Activated naive CD4-positive, alpha-beta T cell treated with anti-CD3 and anti-CD28 coated beads, Interleukin-2, amount 10 ng/mL, durations not matched to agents 7 days and 5 days (primary cell): Measurements from ENCODE around the gene MTMR2.

ENCODE experiments used
- CTCF ChIA-PET: fragments of 350-600 bp; sonication (Branson Sonifier 250); formaldehyde crosslinking; loops from one replicate; lab custom pipeline; 2021; ENCODE audit warnings: antibody characterized with exemption; lab: Charles Lee
- DNase-seq: peaks from one replicate; pipeline ENCODE4 v3.0.0-alpha.2; 2020
- H3K27ac Mint-ChIP-seq: one replicate; pipeline ENCODE4 v1.8.0; 2021; ENCODE audit warnings: mild to moderate bottlenecking, moderate library complexity, mixed read lengths
- H3K27me3 Mint-ChIP-seq: one replicate; pipeline ENCODE4 v1.8.0; 2021; ENCODE audit warnings: mild to moderate bottlenecking, mixed read lengths
- H3K36me3 Mint-ChIP-seq: one replicate; pipeline ENCODE4 v1.8.0; 2021; ENCODE audit warnings: mixed read lengths
- H3K4me1 Mint-ChIP-seq: one replicate; pipeline ENCODE4 v1.8.0; 2021; ENCODE audit warnings: mixed read lengths
- H3K4me3 Mint-ChIP-seq: one replicate; pipeline ENCODE4 v1.8.0; 2021; ENCODE audit warnings: mild to moderate bottlenecking, moderate library complexity, mixed read lengths
- H3K9me3 Mint-ChIP-seq: one replicate; pipeline ENCODE4 v1.8.0; 2021; ENCODE audit warnings: mixed read lengths

MTMR2 gene

DNA sequence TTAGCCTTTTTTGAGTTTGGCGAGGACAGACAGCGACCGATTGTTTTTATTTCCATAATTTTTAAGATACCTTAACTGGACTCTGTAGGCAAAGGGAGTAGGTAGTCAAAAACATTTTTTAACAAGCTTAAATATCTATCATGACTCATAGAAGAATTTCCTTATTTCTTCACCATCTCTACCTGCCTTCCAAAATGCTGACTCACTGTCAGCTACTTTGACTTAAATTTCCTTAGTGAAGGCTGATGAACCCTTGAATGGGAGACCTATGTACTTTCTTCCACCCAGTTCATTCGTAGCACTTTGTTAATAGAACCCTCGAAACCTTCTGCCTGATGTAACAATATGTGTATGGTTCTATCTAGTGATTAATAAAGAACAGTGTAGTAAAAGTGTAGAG lies 1.1 kb upstream of the MTMR2 start:
- Mint-ChIP-seq H3K9me3 (no peaks in the 10 kb centered on the region), H3K4me1 (peaks cover 24% of the 10 kb centered on the region), H3K36me3 (peaks cover 3% of the 10 kb centered on the region), H3K27ac (no peak overlapping the region), H3K27me3 (peaks cover 16% of the 10 kb centered on the region), H3K4me3 (no peak overlapping the region)
- CTCF ChIA-PET: interaction anchor here (0.9 kb wide), 1 partner anchor 469 kb away, joined by 3 read pairs; no protein-coding TSS in a partner anchor
- DNase-seq: no peak

GRCh38 chr11:95924414-95924760 lies 480 bp upstream of the MTMR2 start:
- no peak for DNase-seq
- H3K36me3 Mint-ChIP-seq: peaks cover 3% of the 10 kb centered on the region
- H3K4me3 Mint-ChIP-seq: peak overlapping the region; percentile 79
- CTCF ChIA-PET: no interaction called here
- H3K9me3 Mint-ChIP-seq: no peaks in the 10 kb centered on the region
- H3K27me3 Mint-ChIP-seq: peaks cover 16% of the 10 kb centered on the region
- peak overlapping the region; percentile 69 for H3K27ac Mint-ChIP-seq
- H3K4me1 Mint-ChIP-seq: peaks cover 24% of the 10 kb centered on the region

DNA sequence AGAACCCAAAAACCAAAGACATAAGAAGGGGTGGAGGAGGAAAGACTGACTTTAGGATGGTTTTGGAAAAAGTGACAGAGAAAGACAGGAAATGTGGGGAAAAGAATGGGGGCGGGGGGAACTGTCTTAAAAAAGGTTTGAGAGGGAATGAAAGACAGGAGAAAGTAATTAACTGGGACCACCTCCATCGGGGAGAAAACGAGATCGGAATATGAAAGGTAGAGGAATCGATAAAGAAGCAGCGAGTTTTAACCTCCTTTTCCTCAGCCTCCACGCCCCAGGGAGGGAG lies 524 bp downstream of the MTMR2 start:
- DNase-seq: no peak
- Mint-ChIP-seq H3K36me3 (peaks cover 3% of the 10 kb centered on the region), H3K27me3 (peaks cover 12% of the 10 kb centered on the region), H3K4me1 (peaks cover 24% of the 10 kb centered on the region), H3K9me3 (no peaks in the 10 kb centered on the region), H3K4me3 (peak overlapping the region; percentile 79), H3K27ac (peak overlapping the region; percentile 29)
- CTCF ChIA-PET: no interaction called here

DNA sequence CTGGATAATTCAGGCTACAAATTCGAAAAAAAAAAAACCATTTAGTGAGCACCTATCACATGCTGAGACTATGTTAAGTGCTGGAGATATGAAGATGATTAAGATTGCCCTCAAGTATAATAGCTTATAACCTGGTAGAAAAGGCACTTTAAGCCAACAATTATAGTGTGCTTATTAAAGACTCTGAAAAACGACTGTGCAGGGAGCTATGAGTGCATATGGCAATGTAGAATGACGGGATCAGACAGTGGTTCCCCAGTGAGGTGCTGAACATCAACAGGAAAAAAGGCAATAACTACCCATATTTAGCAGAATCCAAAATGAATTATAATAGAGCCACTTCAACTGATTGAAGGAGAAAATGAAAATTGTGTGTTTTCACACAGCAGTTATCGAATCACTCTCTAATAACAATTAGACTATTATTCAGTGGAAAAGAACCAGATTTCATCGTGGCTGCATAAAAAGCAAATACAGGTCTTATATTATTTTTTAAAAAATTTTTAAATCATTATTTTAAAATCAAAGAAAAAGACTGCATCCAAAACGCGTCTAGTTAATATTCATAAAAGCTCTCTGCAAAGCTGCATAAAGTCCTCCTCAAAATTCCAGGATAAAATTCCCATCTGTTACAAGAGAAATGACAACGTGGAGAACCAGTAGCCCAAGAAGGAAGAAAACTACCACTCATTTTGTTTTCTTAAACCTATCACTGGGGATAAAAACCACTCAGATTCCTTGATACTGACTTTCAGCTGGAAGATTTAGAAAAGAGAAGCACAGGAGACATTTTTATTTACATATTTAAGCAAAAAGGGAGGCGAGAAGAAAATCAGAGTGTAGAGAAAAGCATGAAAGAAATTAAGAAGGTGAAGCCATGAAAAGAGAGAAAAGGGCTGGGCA lies 1.1 kb downstream of the MTMR2 start:
- Mint-ChIP-seq H3K36me3 (peaks cover 3% of the 10 kb centered on the region), H3K4me1 (peaks cover 24% of the 10 kb centered on the region)

GRCh38 chr11:95922099-95922498 lies 1.8 kb downstream of the MTMR2 start:
- Mint-ChIP-seq H3K4me3 (no peak overlapping the region), H3K27me3 (peaks cover 11% of the 10 kb centered on the region), H3K4me1 (peaks cover 24% of the 10 kb centered on the region), H3K9me3 (no peaks in the 10 kb centered on the region), H3K36me3 (peaks cover 3% of the 10 kb centered on the region), H3K27ac (no peak overlapping the region)
- CTCF ChIA-PET: interaction anchor here (0.6 kb wide), 1 partner anchor 1405 kb away, joined by 3 read pairs; no protein-coding TSS in a partner anchor
- no peak for DNase-seq

More for the DNA sequence above, 1.1 kb downstream of the MTMR2 start:
- Mint-ChIP-seq H3K4me3 (peak overlapping the region; percentile 79), H3K27me3 (peaks cover 11% of the 10 kb centered on the region), H3K9me3 (no peaks in the 10 kb centered on the region), H3K27ac (peak overlapping the region; percentile 29)
- CTCF ChIA-PET: interaction anchor here (0.6 kb wide), 1 partner anchor 1406 kb away, joined by 3 read pairs; no protein-coding TSS in a partner anchor
- DNase-seq: no peak

GRCh38 chr11:95920460-95921105 lies 3.3 kb downstream of the MTMR2 start:
- Mint-ChIP-seq H3K4me3 (no peak overlapping the region), H3K36me3 (peaks cover 3% of the 10 kb centered on the region), H3K4me1 (peaks cover 24% of the 10 kb centered on the region), H3K9me3 (no peaks in the 10 kb centered on the region), H3K27me3 (peaks cover 7% of the 10 kb centered on the region), H3K27ac (no peak overlapping the region)
- no peak for DNase-seq
- CTCF ChIA-PET: no interaction called here

DNA sequence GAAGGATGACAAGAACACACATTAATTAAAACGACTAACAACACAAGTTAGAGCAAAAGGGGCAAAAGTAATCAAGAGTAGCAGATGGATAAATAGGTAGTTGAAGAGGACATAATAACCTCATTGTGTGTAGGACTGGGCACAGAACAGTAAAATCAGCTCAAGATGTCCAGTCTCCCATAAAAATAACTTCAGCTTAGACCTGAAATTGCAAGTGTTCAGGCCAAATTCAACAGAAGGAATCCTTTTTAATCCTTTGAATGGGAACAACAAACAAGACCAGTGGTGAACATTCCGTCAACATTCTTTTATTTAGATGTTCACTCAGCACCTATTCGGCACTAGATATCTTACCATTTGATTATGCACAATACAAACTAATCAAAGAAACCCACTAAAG lies 4.4 kb downstream of the MTMR2 start:
- H3K36me3 Mint-ChIP-seq: peaks cover 3% of the 10 kb centered on the region
- peaks cover 18% of the 10 kb centered on the region for H3K4me1 Mint-ChIP-seq
- CTCF ChIA-PET: no interaction called here
- H3K27ac Mint-ChIP-seq: no peak overlapping the region
- no peaks in the 10 kb centered on the region for H3K9me3 Mint-ChIP-seq
- no peak overlapping the region for H3K4me3 Mint-ChIP-seq
- peaks cover 7% of the 10 kb centered on the region for H3K27me3 Mint-ChIP-seq
- no peak for DNase-seq

- H3K36me3 Mint-ChIP-seq: peaks cover 3% of the 10 kb centered on the region
- H3K27ac Mint-ChIP-seq: no peak overlapping the region
- H3K4me3 Mint-ChIP-seq: no peak overlapping the region
- peaks cover 4% of the 10 kb centered on the region for H3K27me3 Mint-ChIP-seq
- DNase-seq: no peak
- H3K4me1 Mint-ChIP-seq: peaks cover 12% of the 10 kb centered on the region
- no peaks in the 10 kb centered on the region for H3K9me3 Mint-ChIP-seq
- CTCF ChIA-PET: no interaction called here
These were observed 5.2 kb downstream of the MTMR2 start for GRCh38 chr11:95918720-95919119.

GRCh38 chr11:95918056-95918455 lies 5.9 kb downstream of the MTMR2 start:
- Mint-ChIP-seq H3K9me3 (no peaks in the 10 kb centered on the region), H3K27me3 (no peaks in the 10 kb centered on the region), H3K36me3 (peaks cover under 1% of the 10 kb centered on the region), H3K4me3 (no peak overlapping the region), H3K27ac (no peak overlapping the region), H3K4me1 (peaks cover 8% of the 10 kb centered on the region)
- CTCF ChIA-PET: no interaction called here
- DNase-seq: no peak

- Mint-ChIP-seq H3K27me3 (no peaks in the 10 kb centered on the region), H3K27ac (no peak overlapping the region), H3K4me3 (no peak overlapping the region), H3K36me3 (no peaks in the 10 kb centered on the region), H3K9me3 (no peaks in the 10 kb centered on the region), H3K4me1 (peaks cover 3% of the 10 kb centered on the region)
- DNase-seq: no peak
- CTCF ChIA-PET: no interaction called here
These were observed 6.5 kb downstream of the MTMR2 start for GRCh38 chr11:95917193-95918036.

DNA sequence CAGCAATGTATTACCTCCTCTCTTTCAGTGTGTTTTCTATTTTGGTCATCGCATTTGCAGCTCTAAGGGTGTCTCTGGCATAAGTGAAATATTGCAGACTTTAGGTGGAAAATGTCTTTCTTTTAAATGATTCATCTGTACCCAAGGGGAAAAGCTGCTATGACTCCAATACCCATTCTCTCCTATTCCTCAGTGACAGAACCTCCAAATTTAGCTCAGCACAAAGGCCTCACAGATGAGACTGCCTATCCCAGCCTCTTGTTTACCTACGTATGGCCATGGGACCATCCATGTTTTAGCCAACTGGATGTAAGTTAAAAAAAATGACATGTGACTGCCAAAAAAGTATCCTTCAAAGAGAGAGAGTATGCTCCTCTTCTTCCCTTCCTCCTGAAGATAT lies 7.9 kb downstream of the MTMR2 start:
- Mint-ChIP-seq H3K9me3 (no peaks in the 10 kb centered on the region), H3K27ac (no peak overlapping the region), H3K4me1 (no peaks in the 10 kb centered on the region), H3K27me3 (no peaks in the 10 kb centered on the region), H3K36me3 (no peaks in the 10 kb centered on the region), H3K4me3 (no peak overlapping the region)
- no peak for DNase-seq
- CTCF ChIA-PET: no interaction called here

DNA sequence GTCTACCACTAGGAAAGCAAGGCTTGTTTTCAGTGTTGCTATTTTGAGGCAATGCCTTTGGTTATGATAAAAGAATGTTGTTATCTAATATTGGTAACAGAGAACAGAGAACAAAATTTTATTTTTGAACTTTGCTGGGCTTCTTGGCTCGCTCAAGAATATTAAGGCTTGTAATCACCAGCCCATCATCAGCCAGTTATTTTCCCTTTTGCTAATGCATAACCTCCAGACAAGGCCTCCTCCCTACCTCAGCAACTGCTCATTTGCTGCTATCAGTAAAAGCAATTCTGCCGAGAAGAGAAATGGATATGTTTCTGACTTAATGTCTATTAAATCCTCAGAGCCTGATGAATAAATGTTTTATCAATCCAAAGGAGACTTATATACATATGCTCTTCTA lies 8.9 kb downstream of the MTMR2 start:
- CTCF ChIA-PET: no interaction called here
- no peak overlapping the region for H3K27ac Mint-ChIP-seq
- no peaks in the 10 kb centered on the region for H3K27me3 Mint-ChIP-seq

GRCh38 chr11:95913830-95914615 lies 9.9 kb downstream of the MTMR2 start:
- no peak overlapping the region for H3K27ac Mint-ChIP-seq
- CTCF ChIA-PET: interaction anchor here (0.6 kb wide), 1 partner anchor 94 kb away, joined by 3 read pairs; no protein-coding TSS in a partner anchor
- H3K4me3 Mint-ChIP-seq: no peak overlapping the region
- H3K9me3 Mint-ChIP-seq: no peaks in the 10 kb centered on the region
- no peaks in the 10 kb centered on the region for H3K27me3 Mint-ChIP-seq
- DNase-seq: no peak
- no peaks in the 10 kb centered on the region for H3K36me3 Mint-ChIP-seq
- no peaks in the 10 kb centered on the region for H3K4me1 Mint-ChIP-seq

More for the DNA sequence above, 8.9 kb downstream of the MTMR2 start:
- H3K9me3 Mint-ChIP-seq: no peaks in the 10 kb centered on the region
- DNase-seq: no peak
- no peaks in the 10 kb centered on the region for H3K4me1 Mint-ChIP-seq
- H3K4me3 Mint-ChIP-seq: no peak overlapping the region
- no peaks in the 10 kb centered on the region for H3K36me3 Mint-ChIP-seq
